ENCODE measurements around the gene RUNX2. TPM values are rescaled to one million over a fixed set of nuclear protein-coding genes. Genes with fewer than 3 reads are reported as not detected.

RUNX2 gene
- total RNA-seq, 3 donors from 2014 or later, result 2.0 to 4.4 (median 3.4) TPM

DNA sequence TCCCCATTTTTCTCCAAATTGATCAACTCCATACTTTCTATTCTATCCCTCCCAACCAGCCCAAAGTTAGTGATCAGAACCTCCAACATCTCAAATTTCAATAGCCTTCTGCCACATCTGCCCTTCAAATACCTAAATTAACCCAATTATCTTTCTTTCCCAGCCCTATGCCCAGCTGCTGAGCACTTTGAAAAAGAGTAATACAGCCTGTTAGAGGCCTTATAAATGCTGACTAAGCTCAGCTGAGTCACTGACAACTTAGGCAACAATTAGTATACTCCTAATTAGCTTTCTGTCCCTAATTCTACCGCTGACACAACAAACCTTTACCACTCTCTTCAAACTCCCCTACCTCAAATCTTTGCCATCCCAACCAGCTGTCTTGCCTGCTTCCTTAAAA is 23.5 kb downstream of the RUNX2 start:
- TF ChIP-seq, protein P1, sequence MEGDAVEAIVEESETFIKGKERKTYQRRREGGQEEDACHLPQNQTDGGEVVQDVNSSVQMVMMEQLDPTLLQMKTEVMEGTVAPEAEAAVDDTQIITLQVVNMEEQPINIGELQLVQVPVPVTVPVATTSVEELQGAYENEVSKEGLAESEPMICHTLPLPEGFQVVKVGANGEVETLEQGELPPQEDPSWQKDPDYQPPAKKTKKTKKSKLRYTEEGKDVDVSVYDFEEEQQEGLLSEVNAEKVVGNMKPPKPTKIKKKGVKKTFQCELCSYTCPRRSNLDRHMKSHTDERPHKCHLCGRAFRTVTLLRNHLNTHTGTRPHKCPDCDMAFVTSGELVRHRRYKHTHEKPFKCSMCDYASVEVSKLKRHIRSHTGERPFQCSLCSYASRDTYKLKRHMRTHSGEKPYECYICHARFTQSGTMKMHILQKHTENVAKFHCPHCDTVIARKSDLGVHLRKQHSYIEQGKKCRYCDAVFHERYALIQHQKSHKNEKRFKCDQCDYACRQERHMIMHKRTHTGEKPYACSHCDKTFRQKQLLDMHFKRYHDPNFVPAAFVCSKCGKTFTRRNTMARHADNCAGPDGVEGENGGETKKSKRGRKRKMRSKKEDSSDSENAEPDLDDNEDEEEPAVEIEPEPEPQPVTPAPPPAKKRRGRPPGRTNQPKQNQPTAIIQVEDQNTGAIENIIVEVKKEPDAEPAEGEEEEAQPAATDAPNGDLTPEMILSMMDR (IDR thresholded peaks at IDR 0.05), result no peak
- DNase-seq (no peak), ATAC-seq (no peak)
- H3K36me3 ChIP-seq (ENCODE audit: low read depth), result no peaks in the 10 kb centered on the region
- H3K9me3 ChIP-seq, result no peaks in the 10 kb centered on the region
- H3K4me3 ChIP-seq, result no peak overlapping the region
- no peaks in the 10 kb centered on the region for H3K4me1 ChIP-seq (ENCODE audit: low read depth)
- intact Hi-C loops (cut with DNase I, micrococcal nuclease), result no loop called here

DNA sequence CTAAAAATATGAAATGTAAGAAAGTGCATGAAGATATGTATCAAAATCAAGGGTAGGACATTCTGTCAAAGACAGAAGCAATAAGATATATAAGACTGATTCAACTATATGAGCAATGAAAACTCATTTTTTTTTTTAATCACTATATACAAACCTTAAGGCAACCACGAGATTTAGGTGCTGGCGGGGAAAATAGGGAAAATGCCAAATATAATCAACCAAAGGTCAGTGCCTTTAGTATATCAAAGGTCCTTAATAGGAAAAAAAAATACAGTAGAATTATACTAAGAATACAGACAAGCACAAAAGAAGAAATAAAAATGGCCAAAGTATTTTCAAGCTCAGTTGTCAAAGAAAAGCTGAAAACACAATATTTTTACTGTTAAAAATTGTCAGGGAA is 25.5 kb downstream of the RUNX2 start:
- Histone ChIP-seq H3K4me3 (no peak overlapping the region), H3K36me3 (ENCODE audit: low read depth) (no peaks in the 10 kb centered on the region), H3K9me3 (no peaks in the 10 kb centered on the region), H3K4me1 (ENCODE audit: low read depth) (no peaks in the 10 kb centered on the region)
- ATAC-seq (no peak), DNase-seq (no peak)
- intact Hi-C loops (cut with DNase I, micrococcal nuclease), result no loop called here
- TF ChIP-seq, protein P1 (IDR thresholded peaks at IDR 0.05), result no peak

DNA sequence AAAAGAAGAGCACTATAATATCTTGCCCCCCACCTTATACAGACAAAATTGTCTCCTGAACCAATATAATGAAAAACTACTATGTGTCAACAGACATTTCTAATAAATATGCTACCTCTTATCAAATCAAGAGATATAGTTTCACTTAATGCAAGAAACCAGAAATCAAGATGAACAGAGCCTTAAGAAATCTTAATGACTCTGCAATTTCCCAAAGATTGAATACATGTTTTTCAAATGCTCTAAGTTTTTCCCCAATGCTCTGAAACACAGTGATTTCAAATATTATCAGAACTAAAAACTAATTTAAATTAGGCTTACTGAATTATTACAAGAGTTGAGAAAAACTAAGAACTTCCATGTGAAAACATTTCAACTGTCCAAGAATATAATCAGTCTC is 36.3 kb downstream of the RUNX2 start:
- H3K4me3 ChIP-seq, result no peak overlapping the region

DNA sequence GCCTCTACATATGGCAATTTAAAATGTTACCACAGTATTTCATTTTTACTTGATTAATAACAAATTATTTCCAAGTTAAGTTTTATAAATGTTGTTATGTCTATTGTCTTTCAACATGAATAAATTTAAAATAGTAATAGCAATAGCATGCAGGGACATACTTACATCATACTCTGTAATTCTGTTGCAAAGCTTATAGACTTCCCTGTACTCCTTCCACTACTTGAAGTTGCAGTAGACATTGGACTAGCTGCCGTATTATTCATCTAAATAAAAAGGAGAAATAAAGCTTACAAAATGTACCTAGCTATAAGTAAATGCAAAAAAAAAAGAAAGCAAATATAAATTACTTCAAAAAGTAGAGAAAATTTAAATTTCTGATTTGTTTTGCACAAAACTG is 36.9 kb downstream of the RUNX2 start:
- Histone ChIP-seq H3K4me1 (ENCODE audit: low read depth) (no peaks in the 10 kb centered on the region), H3K36me3 (ENCODE audit: low read depth) (no peaks in the 10 kb centered on the region), H3K9me3 (no peaks in the 10 kb centered on the region), H3K4me3 (no peak overlapping the region)
- intact Hi-C loops (cut with DNase I, micrococcal nuclease), result no loop called here
- DNase-seq (no peak), ATAC-seq (no peak)
- TF ChIP-seq, protein P1 (IDR thresholded peaks at IDR 0.05), result no peak

More for the DNA sequence above, 36.3 kb downstream of the RUNX2 start:
- DNase-seq, result no peak
- no peak for ATAC-seq
- H3K36me3 ChIP-seq (ENCODE audit: low read depth), result no peaks in the 10 kb centered on the region
- intact Hi-C loops (cut with DNase I, micrococcal nuclease), result no loop called here
- no peaks in the 10 kb centered on the region for H3K4me1 ChIP-seq (ENCODE audit: low read depth)
- TF ChIP-seq, protein P1 (IDR thresholded peaks at IDR 0.05), result no peak
- H3K9me3 ChIP-seq, result no peaks in the 10 kb centered on the region

DNA sequence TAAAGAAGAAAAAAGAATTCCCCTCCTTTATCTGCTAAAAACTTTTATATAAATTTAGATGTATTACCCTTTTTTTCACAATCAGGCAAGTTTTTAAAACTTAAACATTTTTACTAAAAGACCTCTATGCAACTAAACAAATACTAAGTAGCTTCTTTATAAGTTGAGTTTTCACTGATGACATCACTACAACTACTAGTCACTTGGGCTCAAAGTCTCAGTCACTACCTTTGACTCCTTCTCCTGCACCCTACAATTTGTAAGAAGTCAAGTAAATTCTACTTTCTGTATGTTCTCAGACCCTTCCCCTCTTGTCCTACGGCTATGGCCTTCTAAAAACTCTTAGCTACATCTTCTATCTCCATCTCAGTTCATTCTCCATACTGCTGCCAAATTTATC is 38.4 kb downstream of the RUNX2 start:
- H3K4me3 ChIP-seq, result no peak overlapping the region
- no peaks in the 10 kb centered on the region for H3K36me3 ChIP-seq (ENCODE audit: low read depth)
- ATAC-seq (no peak), DNase-seq (no peak)
- peaks cover 2% of the 10 kb centered on the region for H3K4me1 ChIP-seq (ENCODE audit: low read depth)
- TF ChIP-seq, protein P1 (IDR thresholded peaks at IDR 0.05), result no peak
- intact Hi-C loops (cut with DNase I, micrococcal nuclease), result no loop called here
- no peaks in the 10 kb centered on the region for H3K9me3 ChIP-seq

DNA sequence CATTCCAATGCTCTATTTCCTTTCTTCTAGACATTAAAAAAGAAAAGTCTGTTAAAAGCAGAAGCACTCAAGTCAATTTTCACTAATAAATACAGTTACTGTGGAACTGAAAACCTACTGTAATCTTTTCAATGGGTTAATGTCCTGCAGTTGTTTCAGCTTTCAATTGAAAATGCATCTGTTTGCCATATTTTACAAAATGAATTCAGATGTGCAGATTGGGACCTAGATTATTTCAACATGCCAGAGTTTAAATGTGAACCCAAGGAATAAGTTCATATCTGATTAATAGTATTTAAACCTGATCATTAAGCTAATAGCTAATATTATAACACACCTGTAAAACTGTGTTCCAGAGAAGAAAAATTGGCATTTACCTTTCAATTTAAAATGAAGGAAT is 39.9 kb downstream of the RUNX2 start:
- Histone ChIP-seq H3K4me3 (no peak overlapping the region), H3K9me3 (no peaks in the 10 kb centered on the region), H3K36me3 (ENCODE audit: low read depth) (no peaks in the 10 kb centered on the region), H3K4me1 (ENCODE audit: low read depth) (peaks cover 2% of the 10 kb centered on the region)
- intact Hi-C loops (cut with DNase I, micrococcal nuclease), result no loop called here
- ATAC-seq (no peak), DNase-seq (no peak)
- TF ChIP-seq, protein P1 (IDR thresholded peaks at IDR 0.05), result no peak
